Body of pancreas (tissue), 4 donors: ENCODE results near the gene CIAO1. TPM values are rescaled to one million over a fixed set of nuclear protein-coding genes. Genes with fewer than 3 reads are reported as not detected.

Experiments
- ATAC-seq: fragments of 150-250 bp; one replicate; pipeline ENCODE4 v1.9.1; 2016
- DNase-seq, 4 donors: peaks; one replicate each; pipeline ENCODE4 v3.0.0-alpha.2; 2019
- H3K27ac ChIP-seq, 4 donors: fragments of 200-600 bp; sonication (generic); 1 replicate in 3 of 4; 2 replicates in 1 of 4; pipeline versions ENCODE4 v1.5.1 to v1.6.1; 2016 to 2019; ENCODE audit warnings: mild to moderate bottlenecking in 1 of 4, mixed read lengths in 1 of 4, moderate library complexity in 1 of 4
- H3K27me3 ChIP-seq, 2 donors: fragments of 200-600 bp; sonication (generic); one replicate each; pipeline ENCODE4 v1.6.0; 2016; ENCODE audit warnings: mild to moderate bottlenecking in 1 of 2
- H3K36me3 ChIP-seq, 2 donors: fragments of 200-600 bp; sonication (generic); replicated peaks in 1 of 2; 2 replicates each; pipeline ENCODE4 v1.5.1; 2016; ENCODE audit warnings: low read depth in 2 of 2; ENCODE audit not compliant: insufficient read depth in 1 of 2
- H3K4me1 ChIP-seq: fragments of 200-600 bp; sonication (generic); one replicate; pipeline ENCODE4 v1.6.0; 2016
- H3K4me3 ChIP-seq, 2 donors: fragments of 200-600 bp; sonication (generic); 1 replicate in 1 of 2; 2 replicates in 1 of 2; pipeline ENCODE4 v1.5.1; 2016 to 2019
- H3K9me3 ChIP-seq, 3 donors: fragments of 200-600 bp; sonication (generic); 1 replicate in 2 of 3; 2 replicates in 1 of 3; pipeline ENCODE4 v1.5.1; 2016
- POLR2A ChIP-seq, 3 donors: fragments of 450-650 bp; IDR thresholded peaks; one replicate each; pipeline ENCODE4 v1.6.1; 2016; ENCODE audit warnings: antibody characterized with exemption in 3 of 3, mild to moderate bottlenecking in 2 of 3
- WGBS, 2 donors: methylation state at CpG; one replicate each; pipeline ENCODE4 v1.1.5; 2017; 5-methylcytosine and 5-hydroxymethylcytosine counted together
- intact Hi-C: fragments of 100-400 bp; cut with DNase I; formaldehyde crosslinking; loops from one replicate; pipeline ENCODE4 v1.15.1; 2023
- total RNA-seq, 2 donors: library from RNA; depleted of rRNA; stranded (reverse); fragments of >200 nt; gene quantifications; one replicate each; pipeline ENCODE4 v1.1.0, GENCODE V29; 2016
- TF ChIP-seq, protein P1 (sequence below), 7 experiments: fragments of 450-650 bp in 4 of 7; fragments of 200-600 bp in 3 of 7; sonication (generic) in 3 of 7; IDR thresholded peaks; one replicate each; pipeline ENCODE4 v1.5.1; 2016 to 2019; ENCODE audit warnings: antibody characterized with exemption in 7 of 7

Gene CIAO1
- total RNA-seq, 2 donors from 2014 or later: 58.1 to 92.0 TPM

DNA sequence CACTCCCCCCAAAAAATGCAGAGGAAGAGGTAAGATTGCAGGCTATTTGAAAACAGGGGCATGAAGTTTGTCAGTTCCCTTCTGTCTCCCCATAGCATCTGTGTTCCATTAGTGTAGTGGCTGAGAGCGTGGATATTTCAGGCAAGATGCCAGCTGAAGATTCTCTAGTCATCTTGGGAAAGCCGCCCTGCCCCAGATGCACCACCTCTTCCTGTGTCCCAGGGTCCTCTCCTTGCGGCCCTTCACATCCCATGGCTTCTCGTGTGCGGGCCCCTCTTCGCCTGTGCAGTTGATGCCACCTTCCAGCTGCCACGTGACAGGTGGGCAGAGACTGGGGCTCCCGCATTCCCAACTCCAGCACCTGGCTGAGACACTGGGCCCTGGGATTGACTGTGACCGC is 16.4 kb upstream of the CIAO1 start:
- intact Hi-C loops: loop anchor here (5.0 kb wide), 1 partner anchor 37 kb away; no protein-coding TSS in a partner anchor
- TF ChIP-seq POLR2A (IDR thresholded peaks at IDR 0.05): no peak
- TF ChIP-seq, protein P1, sequence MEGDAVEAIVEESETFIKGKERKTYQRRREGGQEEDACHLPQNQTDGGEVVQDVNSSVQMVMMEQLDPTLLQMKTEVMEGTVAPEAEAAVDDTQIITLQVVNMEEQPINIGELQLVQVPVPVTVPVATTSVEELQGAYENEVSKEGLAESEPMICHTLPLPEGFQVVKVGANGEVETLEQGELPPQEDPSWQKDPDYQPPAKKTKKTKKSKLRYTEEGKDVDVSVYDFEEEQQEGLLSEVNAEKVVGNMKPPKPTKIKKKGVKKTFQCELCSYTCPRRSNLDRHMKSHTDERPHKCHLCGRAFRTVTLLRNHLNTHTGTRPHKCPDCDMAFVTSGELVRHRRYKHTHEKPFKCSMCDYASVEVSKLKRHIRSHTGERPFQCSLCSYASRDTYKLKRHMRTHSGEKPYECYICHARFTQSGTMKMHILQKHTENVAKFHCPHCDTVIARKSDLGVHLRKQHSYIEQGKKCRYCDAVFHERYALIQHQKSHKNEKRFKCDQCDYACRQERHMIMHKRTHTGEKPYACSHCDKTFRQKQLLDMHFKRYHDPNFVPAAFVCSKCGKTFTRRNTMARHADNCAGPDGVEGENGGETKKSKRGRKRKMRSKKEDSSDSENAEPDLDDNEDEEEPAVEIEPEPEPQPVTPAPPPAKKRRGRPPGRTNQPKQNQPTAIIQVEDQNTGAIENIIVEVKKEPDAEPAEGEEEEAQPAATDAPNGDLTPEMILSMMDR (IDR thresholded peaks at IDR 0.05): no peak
- Histone ChIP-seq H3K9me3 (no peaks in the 10 kb centered on the region), H3K27me3 (no peaks in the 10 kb centered on the region), H3K4me1 (peaks cover 6% of the 10 kb centered on the region), H3K36me3 (peaks cover 10 to 20% of the 10 kb centered on the region in 2 donors), H3K27ac (no peak overlapping the region), H3K4me3 (no peak overlapping the region)
- DNase-seq (no peak), ATAC-seq (no peak)
- WGBS, 2 donors: 88 to 97% methylated on average over 8 to 9 of the region's 9 CpGs

DNA sequence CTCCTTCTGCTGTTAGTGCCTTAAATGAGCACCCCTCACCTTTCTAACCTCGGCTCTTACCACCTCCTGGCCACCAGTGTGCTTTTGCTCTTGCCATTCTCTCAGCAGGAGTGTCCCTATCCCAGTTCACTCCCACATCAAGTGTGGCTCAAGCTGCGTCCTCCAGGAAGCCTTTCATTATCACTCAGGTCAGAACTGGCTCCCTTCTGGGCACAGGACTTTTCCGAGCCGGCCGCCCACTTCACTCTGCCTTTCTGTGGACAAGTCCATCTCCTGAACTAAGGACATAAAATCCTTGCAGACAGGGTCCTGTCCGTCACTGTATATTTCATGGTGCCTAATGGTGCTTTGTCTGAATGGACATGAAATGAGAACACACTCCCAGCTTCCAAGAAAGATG is 15.8 kb upstream of the CIAO1 start:
- ATAC-seq (no peak), DNase-seq (no peak)
- Histone ChIP-seq H3K4me1 (peaks cover 6% of the 10 kb centered on the region), H3K4me3 (no peak overlapping the region), H3K27me3 (no peaks in the 10 kb centered on the region), H3K36me3 (peaks cover 10 to 23% of the 10 kb centered on the region in 2 donors), H3K9me3 (no peaks in the 10 kb centered on the region), H3K27ac (no peak overlapping the region)
- intact Hi-C loops: loop anchor here (5.0 kb wide), 1 partner anchor 38 kb away; no protein-coding TSS in a partner anchor
- TF ChIP-seq, protein P1 (IDR thresholded peaks at IDR 0.05): no peak
- TF ChIP-seq POLR2A (IDR thresholded peaks at IDR 0.05): no peak
- WGBS, 2 donors: 90 to 94% methylated on average over 6 of the region's 6 CpGs

DNA sequence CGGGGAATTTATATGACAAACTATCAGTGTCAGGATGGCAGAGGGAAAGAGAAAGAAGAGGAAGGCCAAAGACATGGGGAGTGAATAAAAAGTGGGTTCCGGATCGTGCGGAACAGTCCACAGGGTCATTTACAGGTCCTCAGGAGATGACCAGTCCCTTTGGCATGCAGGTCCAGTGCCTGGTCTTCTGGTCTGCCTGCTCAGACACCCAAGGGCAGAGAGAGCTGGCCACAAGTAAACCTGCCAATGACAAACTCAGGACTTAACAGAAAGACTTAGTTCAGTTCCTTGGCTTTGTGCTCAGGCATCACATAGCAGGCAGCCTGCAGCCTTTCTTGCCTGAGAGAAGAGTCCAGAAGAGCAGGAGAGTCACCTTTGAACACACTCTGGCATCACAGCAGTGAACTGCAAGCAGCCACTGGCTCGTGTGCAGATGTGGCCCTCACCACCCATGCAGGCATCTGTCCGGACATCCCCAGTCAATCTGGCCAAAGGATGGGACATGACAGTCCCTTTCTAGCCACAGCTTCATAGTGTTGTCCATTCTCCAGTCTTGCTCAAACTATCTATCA is 14.2 kb upstream of the CIAO1 start:
- peak; percentile 37 to 71 (median 58) for DNase-seq
- no peak for TF ChIP-seq POLR2A (IDR thresholded peaks at IDR 0.05)
- TF ChIP-seq, protein P1 (IDR thresholded peaks at IDR 0.05): no peak
- Histone ChIP-seq H3K4me3 (no peak overlapping the region), H3K9me3 (no peaks in the 10 kb centered on the region), H3K27me3 (no peaks in the 10 kb centered on the region), H3K36me3 (peaks cover 10 to 28% of the 10 kb centered on the region in 2 donors), H3K27ac (peak overlapping the region in 1 of 4 donors; percentile 23), H3K4me1 (peaks cover 6% of the 10 kb centered on the region)
- peak; percentile 72 for ATAC-seq
- intact Hi-C loops: loop anchor here (5.0 kb wide), 1 partner anchor 40 kb away; no protein-coding TSS in a partner anchor
- 65 to 67% methylated on average over 6 of the region's 6 CpGs for WGBS, 2 donors

DNA sequence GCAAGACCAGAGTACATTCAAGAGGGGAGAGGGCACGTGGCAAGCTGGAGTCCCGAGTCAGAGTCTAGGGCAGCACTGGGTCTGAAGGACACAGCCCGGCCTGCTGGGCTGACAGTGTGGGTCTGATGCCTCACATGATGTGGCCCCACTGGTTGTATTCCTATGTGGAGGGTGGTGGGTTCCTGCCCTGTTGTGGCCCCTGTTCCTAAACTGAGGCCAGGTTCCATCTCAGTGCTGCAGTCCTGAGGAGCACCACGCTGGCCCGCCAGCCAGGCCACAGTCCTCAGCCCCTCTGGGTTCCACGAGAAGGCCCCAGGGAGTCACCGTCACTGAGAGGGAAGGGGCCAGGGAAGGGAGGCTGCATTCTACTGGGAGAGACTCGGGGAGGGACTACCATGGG is 13.5 kb upstream of the CIAO1 start:
- TF ChIP-seq, protein P1 (IDR thresholded peaks at IDR 0.05): no peak
- TF ChIP-seq POLR2A (IDR thresholded peaks at IDR 0.05): no peak
- intact Hi-C loops: loop anchor here (5.0 kb wide), 1 partner anchor 40 kb away; no protein-coding TSS in a partner anchor
- H3K27me3 ChIP-seq: no peaks in the 10 kb centered on the region
- H3K4me3 ChIP-seq: no peak overlapping the region
- 88 to 98% methylated on average over 2 to 8 of the region's 8 CpGs for WGBS, 2 donors
- H3K27ac ChIP-seq: no peak overlapping the region
- DNase-seq: no peak
- no peaks in the 10 kb centered on the region for H3K9me3 ChIP-seq
- H3K4me1 ChIP-seq: peaks cover 6% of the 10 kb centered on the region
- peaks cover 10 to 28% of the 10 kb centered on the region in 2 donors for H3K36me3 ChIP-seq
- ATAC-seq: no peak

DNA sequence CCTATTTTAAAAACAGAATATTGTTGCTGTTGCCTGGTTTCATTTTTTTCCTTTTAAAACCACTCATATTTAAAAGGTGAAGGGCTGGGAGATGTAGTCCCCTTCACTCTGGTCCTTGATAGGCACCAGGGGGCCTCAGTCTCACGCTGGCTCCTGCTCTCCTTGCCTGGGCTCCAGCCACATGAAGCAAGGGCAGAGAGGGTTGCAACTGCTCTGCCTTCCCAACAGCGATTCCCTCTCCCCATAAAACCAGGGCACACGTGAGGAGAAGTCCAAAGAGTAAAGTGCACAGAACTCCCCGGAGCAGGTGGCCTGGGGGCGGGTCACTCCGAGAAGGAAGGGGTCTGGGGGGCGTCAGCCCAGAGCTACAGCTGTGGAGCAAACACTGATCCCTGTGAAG is 13.0 kb upstream of the CIAO1 start:
- Histone ChIP-seq H3K36me3 (peaks cover 10 to 28% of the 10 kb centered on the region in 2 donors), H3K4me1 (peaks cover 5% of the 10 kb centered on the region), H3K27ac (no peak overlapping the region), H3K27me3 (no peaks in the 10 kb centered on the region), H3K9me3 (no peaks in the 10 kb centered on the region), H3K4me3 (no peak overlapping the region)
- TF ChIP-seq, protein P1 (IDR thresholded peaks at IDR 0.05): no peak
- TF ChIP-seq POLR2A (IDR thresholded peaks at IDR 0.05): no peak
- WGBS, 2 donors: 70 to 80% methylated on average over 6 to 7 of the region's 7 CpGs
- DNase-seq (no peak), ATAC-seq (no peak)
- intact Hi-C loops: loop anchor here (5.0 kb wide), 1 partner anchor 41 kb away; no protein-coding TSS in a partner anchor
